Measurements from ENCODE around the gene QSOX1.

DNA sequence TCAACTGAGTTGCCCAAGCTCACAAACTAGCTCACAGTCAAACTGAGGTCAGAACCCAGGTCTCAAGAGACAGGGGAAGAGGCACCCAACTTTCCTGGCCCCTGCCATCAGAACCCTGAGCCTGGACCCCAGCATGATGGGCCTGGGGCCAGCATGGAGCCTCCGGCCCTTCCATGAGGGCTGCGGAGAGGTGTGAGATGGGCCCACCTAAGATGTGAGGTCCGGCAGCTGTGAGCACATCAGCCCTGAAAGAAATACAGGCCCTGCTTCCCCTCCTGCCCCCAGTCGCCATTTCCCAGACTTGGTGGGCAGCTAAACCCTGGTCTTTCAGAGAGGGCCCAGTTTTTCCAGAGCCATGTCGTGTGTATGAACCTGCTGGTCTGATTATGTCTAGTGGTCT is 30.6 kb downstream of the QSOX1 start:
- TF ChIP-seq TP53 (CRISPR knock-in tag; IDR thresholded peaks at IDR 0.05) (no peak), NR1H2 (CRISPR knock-in tag; IDR thresholded peaks at IDR 0.05) (no peak), SP1 (CRISPR knock-in tag; conservative IDR thresholded peaks at IDR 0.05) (no peak)

Data from WTC11 (cell line).